Common myeloid progenitor, CD34-positive (primary cell): ENCODE data around the gene ARHGAP28.
"Not testable (repeated sequence)": the region's sequence is repeated elsewhere in the genome, so short reads cannot be mapped to it uniquely, and the experiment has no call there.

Source experiments
- CTCF ChIA-PET: fragments of 350-600 bp; sonication (Branson Sonifier 250); formaldehyde crosslinking; loops from one replicate; lab custom pipeline; 2021; ENCODE audit warnings: antibody characterized with exemption; lab: Charles Lee
- POLR2A ChIA-PET: fragments of 350-600 bp; sonication (Branson Sonifier 250); formaldehyde crosslinking; loops from one replicate; lab custom pipeline; 2021; ENCODE audit warnings: antibody characterized with exemption; lab: Charles Lee
- DNase-seq, 3 donors: peaks; one replicate each; pipeline versions ENCODE4 v3.0.0 to v3.0.0-alpha.2; 2013
- H3K27ac ChIP-seq, 2 experiments: 1 replicate in 1 of 2; 2 replicates in 1 of 2; pipeline ENCODE4 v1.7.0; 2013; ENCODE audit warnings: inconsistent platforms in 2 of 2, low read length in 2 of 2, mild to moderate bottlenecking in 2 of 2, low read depth in 1 of 2, moderate library complexity in 1 of 2; ENCODE audit not compliant: severe bottlenecking in 2 of 2, insufficient read depth in 1 of 2, poor library complexity in 1 of 2
- H3K27me3 ChIP-seq, 5 experiments: replicated peaks in 2 of 5; 1 replicate in 3 of 5; 2 replicates in 2 of 5; pipeline versions ENCODE4 v1.6.1 to v1.7.0; 2013; ENCODE audit warnings: low read length in 4 of 5, mild to moderate bottlenecking in 2 of 5, moderate library complexity in 2 of 5, inconsistent platforms in 1 of 5; ENCODE audit not compliant: insufficient read depth in 5 of 5, control insufficient read depth in 4 of 5
- H3K36me3 ChIP-seq, 4 experiments: 1 replicate in 2 of 4; 2 replicates in 2 of 4; pipeline versions ENCODE4 v1.6.1 to v1.7.0; 2013; ENCODE audit warnings: low read length in 3 of 4, control low read depth in 1 of 4, mild to moderate bottlenecking in 1 of 4; ENCODE audit not compliant: control insufficient read depth in 4 of 4, insufficient read depth in 4 of 4
- H3K4me1 ChIP-seq, 4 experiments: 1 replicate in 3 of 4; 2 replicates in 1 of 4; pipeline versions ENCODE4 v1.6.1 to v1.7.1; 2013; ENCODE audit warnings: low read length in 3 of 4, mild to moderate bottlenecking in 3 of 4, control low read depth in 1 of 4, inconsistent platforms in 1 of 4, moderate library complexity in 1 of 4; ENCODE audit not compliant: control insufficient read depth in 4 of 4, insufficient read depth in 4 of 4; ENCODE audit errors: control extremely low read depth in 1 of 4
- H3K4me3 ChIP-seq, 7 experiments: 1 replicate in 4 of 7; 2 replicates in 3 of 7; pipeline versions ENCODE4 v1.5.1 to v1.7.0; 2013; ENCODE audit warnings: mild to moderate bottlenecking in 7 of 7, low read length in 6 of 7, moderate library complexity in 6 of 7, inconsistent platforms in 2 of 7, low read depth in 2 of 7, control low read depth in 1 of 7; ENCODE audit not compliant: insufficient read depth in 4 of 7, control insufficient read depth in 1 of 7; ENCODE audit errors: extremely low read depth in 1 of 7
- H3K9me3 ChIP-seq, 5 experiments: 1 replicate in 4 of 5; 2 replicates in 1 of 5; pipeline versions ENCODE4 v1.6.1 to v1.7.1; 2013; ENCODE audit warnings: low read length in 4 of 5, mild to moderate bottlenecking in 2 of 5, inconsistent platforms in 1 of 5, low read depth in 1 of 5, moderate library complexity in 1 of 5; ENCODE audit not compliant: control insufficient read depth in 4 of 5, insufficient read depth in 2 of 5; ENCODE audit errors: control extremely low read depth in 1 of 5
- WGBS: methylation state at CpG from one replicate; pipeline ENCODE4 v1.1.5; 2013; ENCODE audit not compliant: insufficient coverage; 5-methylcytosine and 5-hydroxymethylcytosine counted together

Gene ARHGAP28

GRCh38 chr18:6795307-6795706, 65.8 kb downstream of the ARHGAP28 start:
- ChIA-PET POLR2A (no interaction called here), CTCF (no interaction called here)
- no peak overlapping the region for H3K27ac ChIP-seq
- H3K9me3 ChIP-seq = peaks cover 0 to 1% (median 0%) of the 10 kb centered on the region in 5 experiments
- WGBS = 94% methylated on average over 2 of the region's 4 CpGs
- no peaks in the 10 kb centered on the region for H3K36me3 ChIP-seq
- DNase-seq = no peak
- no peaks in the 10 kb centered on the region for H3K4me1 ChIP-seq
- no peaks in the 10 kb centered on the region for H3K27me3 ChIP-seq
- H3K4me3 ChIP-seq = no peak overlapping the region

- POLR2A ChIA-PET = no interaction called here
- Histone ChIP-seq H3K4me3 (no peak overlapping the region), H3K27me3 (no peaks in the 10 kb centered on the region), H3K27ac (no peak overlapping the region), H3K9me3 (peaks cover 0 to 1% (median 0%) of the 10 kb centered on the region in 5 experiments), H3K36me3 (no peaks in the 10 kb centered on the region), H3K4me1 (no peaks in the 10 kb centered on the region)
- CTCF ChIA-PET = no interaction called here
- no peak for DNase-seq
- WGBS = no CpG with 5 or more reads among the region's 3 CpGs
Observed at GRCh38 chr18:6796511-6796910, 67.0 kb downstream of the ARHGAP28 start.

GRCh38 chr18:6797171-6797570, 67.7 kb downstream of the ARHGAP28 start:
- Histone ChIP-seq H3K4me1 (no peaks in the 10 kb centered on the region), H3K9me3 (peaks cover 0 to 1% (median 0%) of the 10 kb centered on the region in 5 experiments), H3K27me3 (no peaks in the 10 kb centered on the region), H3K36me3 (no peaks in the 10 kb centered on the region), H3K4me3 (no peak overlapping the region), H3K27ac (no peak overlapping the region)
- 100% methylated on average over 1 of the region's 5 CpGs for WGBS
- CTCF ChIA-PET = no interaction called here
- POLR2A ChIA-PET = no interaction called here
- no peak for DNase-seq

GRCh38 chr18:6798896-6799295, 69.4 kb downstream of the ARHGAP28 start:
- no peaks in the 10 kb centered on the region for H3K36me3 ChIP-seq
- H3K27ac ChIP-seq = no peak overlapping the region
- no peak overlapping the region for H3K4me3 ChIP-seq
- ChIA-PET CTCF (no interaction called here), POLR2A (no interaction called here)
- H3K4me1 ChIP-seq = no peaks in the 10 kb centered on the region
- no peak for DNase-seq
- peaks cover 0 to 1% (median 0%) of the 10 kb centered on the region in 5 experiments for H3K9me3 ChIP-seq
- no peaks in the 10 kb centered on the region for H3K27me3 ChIP-seq
- no CpG with 5 or more reads among the region's 1 CpG for WGBS

GRCh38 chr18:6800309-6800708, 70.8 kb downstream of the ARHGAP28 start:
- POLR2A ChIA-PET, CTCF ChIA-PET: not testable (repeated sequence)
- no CpG with 5 or more reads among the region's 1 CpG for WGBS

GRCh38 chr18:6807515-6808257, 78.2 kb downstream of the ARHGAP28 start:
- POLR2A ChIA-PET = no interaction called here
- H3K36me3 ChIP-seq = no peaks in the 10 kb centered on the region
- H3K9me3 ChIP-seq = no peaks in the 10 kb centered on the region
- H3K4me3 ChIP-seq = no peak overlapping the region
- no peak for DNase-seq
- no peaks in the 10 kb centered on the region for H3K4me1 ChIP-seq
- 53% methylated on average over 3 of the region's 4 CpGs for whole genome bisulfite sequencing
- H3K27me3 ChIP-seq = no peaks in the 10 kb centered on the region
- no peak overlapping the region for H3K27ac ChIP-seq
- CTCF ChIA-PET = no interaction called here

More at GRCh38 chr18:6800309-6800708, 70.8 kb downstream of the ARHGAP28 start:
- H3K27ac ChIP-seq, H3K9me3 ChIP-seq, H3K4me1 ChIP-seq, DNase-seq, H3K36me3 ChIP-seq, H3K27me3 ChIP-seq, H3K4me3 ChIP-seq: not testable (repeated sequence)

GRCh38 chr18:6810191-6810590, 80.7 kb downstream of the ARHGAP28 start:
- Histone ChIP-seq H3K9me3 (no peaks in the 10 kb centered on the region), H3K27me3 (no peaks in the 10 kb centered on the region), H3K4me3 (no peak overlapping the region), H3K36me3 (no peaks in the 10 kb centered on the region), H3K27ac (no peak overlapping the region), H3K4me1 (no peaks in the 10 kb centered on the region)
- ChIA-PET POLR2A (no interaction called here), CTCF (no interaction called here)
- DNase-seq = no peak
